ENCODE results near the gene PRR19. TPM values are rescaled to one million over a fixed set of nuclear protein-coding genes. Genes with fewer than 3 reads are reported as not detected.

Gene PRR19
- total RNA-seq, 4 donors from 2014 or later, result 0.73 to 1.7 (median 1.1) TPM

- Histone ChIP-seq H3K27ac (no peak overlapping the region), H3K4me1 (peaks cover 75% of the 10 kb centered on the region), H3K9me3 (no peaks in the 10 kb centered on the region), H3K4me3 (no peak overlapping the region), H3K36me3 (peaks cover 29% of the 10 kb centered on the region), H3K27me3 (no peaks in the 10 kb centered on the region)
- peak in 1 of 2 donors; percentile 63 for DNase-seq (ENCODE audit: low spot score in 2 of 2)
- no peak for TF ChIP-seq CTCF (IDR thresholded peaks at IDR 0.05)
- no peak for TF ChIP-seq POLR2AphosphoS5 (IDR thresholded peaks at IDR 0.05)
- no peak for TF ChIP-seq EP300 (IDR thresholded peaks at IDR 0.05)
- no peak for TF ChIP-seq POLR2A (IDR thresholded peaks at IDR 0.05)
- 91% methylated on average over 14 of the region's 22 CpGs for WGBS
These were observed 27.8 kb upstream of the PRR19 start for GRCh38 chr19:42274065-42274682.

- Histone ChIP-seq H3K4me3 (no peak overlapping the region), H3K4me1 (peaks cover 77% of the 10 kb centered on the region), H3K9me3 (no peaks in the 10 kb centered on the region), H3K36me3 (peaks cover 29% of the 10 kb centered on the region), H3K27me3 (no peaks in the 10 kb centered on the region), H3K27ac (no peak overlapping the region)
- no peak for DNase-seq (ENCODE audit: low spot score in 2 of 2)
- WGBS, result 60% methylated on average over 7 of the region's 7 CpGs
- TF ChIP-seq EP300 (IDR thresholded peaks at IDR 0.05), result no peak
- TF ChIP-seq CTCF (IDR thresholded peaks at IDR 0.05), result no peak
- TF ChIP-seq POLR2AphosphoS5 (IDR thresholded peaks at IDR 0.05), result no peak
- TF ChIP-seq POLR2A (IDR thresholded peaks at IDR 0.05), result no peak
These were observed 26.8 kb upstream of the PRR19 start for GRCh38 chr19:42275103-42275502.

- H3K27me3 ChIP-seq, result no peaks in the 10 kb centered on the region
- 81% methylated on average over 3 of the region's 3 CpGs for whole genome bisulfite sequencing
- H3K9me3 ChIP-seq, result no peaks in the 10 kb centered on the region
- H3K4me3 ChIP-seq, result no peak overlapping the region
- peaks cover 29% of the 10 kb centered on the region for H3K36me3 ChIP-seq
- H3K27ac ChIP-seq, result no peak overlapping the region
- no peak for TF ChIP-seq EP300 (IDR thresholded peaks at IDR 0.05)
- no peak for TF ChIP-seq CTCF (IDR thresholded peaks at IDR 0.05)
- TF ChIP-seq POLR2AphosphoS5 (IDR thresholded peaks at IDR 0.05), result no peak
- no peak for TF ChIP-seq POLR2A (IDR thresholded peaks at IDR 0.05)
- no peak for DNase-seq (ENCODE audit: low spot score in 2 of 2)
- peaks cover 77% of the 10 kb centered on the region for H3K4me1 ChIP-seq
These were observed 26.4 kb upstream of the PRR19 start for GRCh38 chr19:42275517-42275916.

GRCh38 chr19:42276284-42276683 lies 25.6 kb upstream of the PRR19 start:
- Histone ChIP-seq H3K27me3 (no peaks in the 10 kb centered on the region), H3K9me3 (no peaks in the 10 kb centered on the region), H3K4me1 (peaks cover 77% of the 10 kb centered on the region), H3K27ac (no peak overlapping the region), H3K36me3 (peaks cover 29% of the 10 kb centered on the region), H3K4me3 (no peak overlapping the region)
- no peak for TF ChIP-seq CTCF (IDR thresholded peaks at IDR 0.05)
- no peak for TF ChIP-seq POLR2A (IDR thresholded peaks at IDR 0.05)
- TF ChIP-seq EP300 (IDR thresholded peaks at IDR 0.05), result no peak
- TF ChIP-seq POLR2AphosphoS5 (IDR thresholded peaks at IDR 0.05), result no peak
- 49% methylated on average over 3 of the region's 3 CpGs for WGBS
- DNase-seq (ENCODE audit: low spot score in 2 of 2), result no peak

- Histone ChIP-seq H3K27ac (peak overlapping the region; percentile 97), H3K4me1 (peaks cover 77% of the 10 kb centered on the region), H3K9me3 (no peaks in the 10 kb centered on the region), H3K36me3 (peaks cover 28% of the 10 kb centered on the region), H3K4me3 (no peak overlapping the region), H3K27me3 (no peaks in the 10 kb centered on the region)
- no peak for TF ChIP-seq POLR2A (IDR thresholded peaks at IDR 0.05)
- no peak for TF ChIP-seq POLR2AphosphoS5 (IDR thresholded peaks at IDR 0.05)
- TF ChIP-seq CTCF (IDR thresholded peaks at IDR 0.05), result no peak
- no peak for TF ChIP-seq EP300 (IDR thresholded peaks at IDR 0.05)
- no peak for DNase-seq (ENCODE audit: low spot score in 2 of 2)
- 44% methylated on average over 2 of the region's 4 CpGs for WGBS
These were observed 25.1 kb upstream of the PRR19 start for GRCh38 chr19:42276821-42277220.

All from suprapubic skin (tissue), 4 donors.